GM19452 (cell line): ENCODE measurements around the gene MYO5B.

Experiments
- ATAC-seq: cut with Tn5 transposase; IDR thresholded peaks from one replicate; pipeline ENCODE4 v1.9.1; 2021; ENCODE audit not compliant: unreplicated experiment

The MYO5B gene

DNA sequence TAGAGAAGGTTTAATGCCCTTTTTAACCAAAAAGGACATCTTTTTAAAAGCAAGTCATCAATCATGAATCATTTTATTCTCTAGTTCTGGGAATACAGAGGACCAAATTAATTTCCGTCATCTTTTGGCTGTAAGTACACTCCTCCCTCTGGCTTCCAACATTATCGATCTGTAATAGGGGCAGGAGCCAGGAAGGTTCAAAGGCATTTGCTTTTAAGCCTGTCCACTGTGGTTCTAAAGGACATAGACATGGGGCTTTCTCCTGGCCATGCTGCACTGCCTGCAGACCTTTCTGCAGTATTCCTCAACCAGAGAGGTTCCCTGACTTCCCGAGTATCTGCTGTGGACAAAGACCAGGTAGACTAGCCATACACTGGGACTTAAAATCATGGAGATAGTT, 170.5 kb downstream of the MYO5B start:
- ATAC-seq = no peak

GRCh38 chr18:50022985-50023384, 172.0 kb downstream of the MYO5B start:
- ATAC-seq = no peak

- no peak for ATAC-seq
Observed at GRCh38 chr18:50014606-50015005, 180.3 kb downstream of the MYO5B start.

- no peak for ATAC-seq
Observed at GRCh38 chr18:50013363-50014138, 181.4 kb downstream of the MYO5B start.

DNA sequence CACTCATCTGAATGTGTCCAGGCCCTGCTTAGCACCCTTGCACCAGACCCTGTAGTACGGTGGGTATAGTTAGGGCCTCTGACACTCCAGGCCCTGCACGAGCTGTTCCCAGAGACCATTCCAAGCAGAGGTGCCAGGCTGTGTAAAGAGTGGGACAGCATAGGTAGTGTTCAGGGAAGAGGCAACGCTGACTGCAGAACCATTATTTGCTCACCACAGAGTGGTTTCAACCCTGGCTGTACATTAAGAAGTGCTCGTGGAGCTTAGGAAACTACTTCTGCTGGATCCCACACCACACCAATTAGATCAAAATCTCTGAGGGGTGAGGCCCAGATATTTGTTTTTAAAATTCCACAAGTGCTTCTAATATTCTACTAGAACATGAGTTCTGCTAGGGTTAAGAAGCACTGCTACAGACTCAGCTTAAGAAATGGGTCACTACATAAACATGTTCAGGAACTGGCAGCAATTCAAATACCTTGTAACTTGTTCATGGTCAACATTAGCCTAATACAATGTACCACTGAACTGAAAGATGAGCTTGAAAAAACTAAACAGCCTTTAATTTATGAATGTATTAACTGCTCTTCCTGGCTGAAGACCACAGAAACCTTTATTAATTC, 183.0 kb downstream of the MYO5B start:
- no peak for ATAC-seq

- peak; percentile 87 for ATAC-seq
Observed at GRCh38 chr18:50009773-50010335, 185.1 kb downstream of the MYO5B start.

GRCh38 chr18:50008306-50008705, 186.6 kb downstream of the MYO5B start:
- ATAC-seq = no peak

GRCh38 chr18:50006470-50007046, 188.4 kb downstream of the MYO5B start:
- ATAC-seq = no peak

GRCh38 chr18:50004013-50004412, 190.9 kb downstream of the MYO5B start:
- no peak for ATAC-seq

DNA sequence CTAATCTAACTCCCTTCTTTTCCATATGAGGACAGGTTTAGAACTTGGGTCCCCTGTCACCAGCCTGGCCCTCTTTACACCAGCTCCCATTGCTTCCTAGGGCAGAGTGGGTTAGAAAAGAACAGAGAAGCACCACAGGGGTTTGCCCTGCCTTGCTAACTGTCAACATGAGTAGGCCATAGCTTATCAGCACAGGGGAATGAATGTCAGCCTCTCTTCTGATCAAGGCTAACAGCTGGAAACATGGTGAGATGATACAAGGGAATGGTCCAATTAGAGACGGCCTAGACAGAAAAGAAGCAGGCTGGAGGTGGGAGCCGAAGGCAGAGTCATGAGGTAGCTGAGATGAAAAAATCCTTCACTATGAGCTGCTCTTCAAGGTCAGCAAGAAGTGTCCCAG, 192.2 kb downstream of the MYO5B start:
- ATAC-seq = no peak

- no peak for ATAC-seq
Observed at GRCh38 chr18:50000227-50000626, 194.7 kb downstream of the MYO5B start.

GRCh38 chr18:49999128-49999527, 195.8 kb downstream of the MYO5B start:
- no peak for ATAC-seq

DNA sequence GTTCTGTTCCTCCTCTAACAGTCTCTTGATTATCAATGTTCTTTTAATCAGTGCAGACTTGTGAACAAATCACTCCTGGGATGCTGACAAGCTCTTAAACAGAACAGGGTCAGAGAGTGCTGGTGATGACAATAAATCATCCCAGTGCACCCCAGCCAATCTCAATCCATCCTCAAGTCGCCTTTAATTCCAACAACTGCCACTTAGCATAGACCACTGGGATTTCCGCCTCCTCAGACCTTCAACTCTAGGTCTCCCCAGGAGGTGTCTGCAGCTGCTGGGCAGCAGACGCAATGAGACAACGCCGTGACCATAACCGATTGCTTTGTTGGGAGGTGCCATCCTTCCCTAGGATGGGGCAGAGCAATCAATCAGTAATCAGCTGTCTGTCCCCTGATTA, 197.4 kb downstream of the MYO5B start:
- no peak for ATAC-seq

DNA sequence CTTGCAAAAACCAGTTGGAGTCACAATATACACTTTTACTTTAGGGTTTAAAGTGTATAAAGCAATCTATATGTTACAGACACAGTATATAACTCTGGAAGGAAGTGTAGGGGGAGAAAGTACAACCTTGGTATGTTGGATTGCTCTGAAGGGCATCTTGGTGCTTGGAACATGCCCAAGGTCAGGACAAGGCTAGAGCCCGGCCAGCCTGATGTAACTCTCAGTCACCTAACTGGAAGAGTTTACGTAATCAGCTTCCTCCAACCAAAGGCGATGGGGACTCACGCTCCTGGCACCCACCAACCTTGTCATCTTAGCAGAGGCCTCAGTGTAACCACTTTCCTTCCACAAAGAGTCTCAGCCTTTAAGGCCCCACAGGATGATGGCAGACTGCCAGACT, 200.5 kb downstream of the MYO5B start:
- ATAC-seq = no peak

GRCh38 chr18:49993299-49993698, 201.6 kb downstream of the MYO5B start:
- ATAC-seq = no peak

- no peak for ATAC-seq
Observed at GRCh38 chr18:49988733-49989132, 206.2 kb downstream of the MYO5B start.

DNA sequence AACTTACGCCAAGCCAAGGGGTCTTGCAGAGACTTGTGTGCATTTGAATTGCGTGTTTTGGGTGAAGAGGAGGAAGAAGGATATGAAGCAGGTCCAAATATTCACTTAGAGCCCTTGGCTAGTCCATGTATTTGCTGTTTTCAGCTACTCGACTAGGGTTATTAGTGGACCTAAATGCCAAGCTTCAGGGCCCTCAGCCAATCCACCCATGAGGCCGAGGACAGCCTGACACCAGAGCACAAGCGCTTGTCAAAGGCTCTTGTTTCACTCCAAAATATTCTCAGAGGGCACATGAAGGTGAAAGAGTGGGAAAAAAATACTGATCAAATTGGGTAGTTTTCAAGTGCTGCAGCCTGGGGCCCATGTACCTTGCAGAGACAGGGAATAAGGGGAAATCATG, 206.8 kb downstream of the MYO5B start:
- ATAC-seq = no peak

DNA sequence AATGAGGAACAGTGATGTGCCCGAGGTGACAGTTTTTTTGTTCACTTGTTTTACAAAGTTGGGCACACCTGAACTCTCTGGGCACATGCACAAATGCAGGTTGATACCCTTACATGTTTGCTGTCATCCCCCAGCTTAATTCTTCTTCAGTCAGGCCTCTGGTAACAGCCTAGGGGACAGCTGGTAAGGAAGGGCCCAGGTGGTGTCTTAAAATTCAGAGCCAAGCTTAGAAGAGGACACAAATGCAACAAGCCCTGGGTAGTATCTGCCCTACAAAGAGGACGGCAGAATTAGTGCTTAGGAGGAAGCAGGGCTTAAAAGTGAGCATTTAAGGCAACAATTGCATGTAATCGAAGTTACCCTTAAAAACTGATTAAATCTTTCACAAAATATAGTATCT, 209.7 kb downstream of the MYO5B start:
- ATAC-seq = no peak

DNA sequence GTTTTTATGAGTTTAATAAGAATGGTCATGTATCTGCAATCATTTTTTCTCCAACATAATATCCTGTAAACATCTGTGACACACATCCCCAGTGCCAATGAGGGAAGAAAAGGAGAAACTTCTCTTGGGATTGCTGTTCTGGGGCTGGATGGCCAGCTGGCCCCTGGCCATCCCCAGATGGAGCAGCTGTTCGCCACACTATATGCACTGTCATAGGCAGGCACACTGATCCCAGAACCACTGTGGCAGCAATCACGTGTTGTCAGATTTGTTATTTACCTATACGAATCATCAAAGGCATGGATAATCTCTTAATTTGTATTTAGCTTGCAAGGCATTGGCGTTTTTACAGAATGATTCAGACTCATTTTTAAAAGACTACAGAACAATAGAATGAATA, 214.1 kb downstream of the MYO5B start:
- ATAC-seq = no peak

DNA sequence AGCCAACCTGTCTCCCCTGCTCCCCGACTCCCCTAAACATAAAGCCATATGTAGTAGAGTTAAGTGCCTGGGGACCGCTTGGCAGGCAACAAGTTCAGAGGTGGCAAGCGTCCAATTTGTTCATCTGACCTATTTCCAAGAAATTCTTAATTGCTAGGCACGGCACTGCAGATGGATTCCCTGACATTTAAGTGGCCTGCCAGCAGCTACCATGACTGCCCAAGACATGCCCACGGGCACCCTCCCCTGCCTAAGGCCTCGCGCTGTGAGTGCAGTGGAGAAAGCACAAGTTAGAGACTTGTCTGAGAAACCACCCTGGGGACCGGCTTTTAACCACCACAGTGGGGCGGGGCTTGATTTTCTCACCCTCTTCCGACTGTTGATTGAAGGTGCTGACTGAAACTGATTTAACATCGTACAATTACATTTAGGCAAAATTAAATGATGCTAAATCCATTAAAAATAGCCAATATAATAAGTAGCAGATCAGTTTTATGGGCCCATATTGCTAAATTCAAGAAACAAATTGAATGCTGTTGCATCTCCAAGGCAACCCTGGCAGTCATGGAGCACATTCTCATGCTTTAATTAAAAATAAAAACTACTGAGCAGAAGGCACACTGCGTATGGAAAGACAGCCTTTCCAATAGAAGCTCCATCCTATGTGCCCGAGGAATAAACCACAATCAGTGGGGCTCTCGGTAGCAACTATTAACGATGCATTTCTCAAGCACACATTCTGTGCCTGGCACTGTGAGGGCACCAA, 218.0 kb downstream of the MYO5B start:
- ATAC-seq = no peak

DNA sequence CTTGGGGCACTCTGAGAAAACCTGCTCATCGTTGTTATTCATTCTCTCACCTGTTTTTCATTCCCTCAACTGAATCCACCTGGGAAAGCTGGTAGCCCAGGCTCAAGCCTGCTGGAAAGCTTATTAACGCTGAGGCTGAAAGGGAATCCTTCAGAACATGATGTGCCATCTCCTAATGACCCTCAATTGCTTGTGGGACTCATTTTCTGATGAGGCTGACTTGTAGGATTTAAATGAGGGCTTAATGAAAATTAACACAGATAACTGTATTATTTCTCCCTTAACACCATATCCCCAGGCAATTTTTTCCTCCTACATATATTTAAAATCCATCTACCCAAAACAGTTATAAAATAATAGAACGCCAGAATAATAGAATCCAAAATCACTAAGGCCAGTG, 218.9 kb downstream of the MYO5B start:
- no peak for ATAC-seq
